Neural progenitor cell (in vitro differentiated cells): ENCODE data around the gene SNX5. TPM values are rescaled to one million over a fixed set of nuclear protein-coding genes. Genes with fewer than 3 reads are reported as not detected.
A peak's percentile ranks its signal among the peaks of the same experiment; 100 is the strongest.

Experiments used
- DNase-seq: peaks from one replicate; pipeline ENCODE4 v3.0.0-alpha.2; 2016; ENCODE audit warnings: low spot score
- H2AFZ ChIP-seq: fragments of 200-600 bp; sonication (generic); replicated peaks from 2 replicates; pipeline ENCODE4 v1.6.1; 2016; ENCODE audit warnings: antibody characterized with exemption
- H3F3A ChIP-seq: fragments of 200-600 bp; sonication (generic); 2 replicates; pipeline ENCODE4 v1.6.1; 2016; ENCODE audit warnings: antibody characterized with exemption, low read depth
- H3K27ac ChIP-seq: fragments of 200-600 bp; sonication (generic); 2 replicates; pipeline ENCODE4 v1.5.1; 2016; ENCODE audit warnings: mild to moderate bottlenecking
- H3K27me3 ChIP-seq: fragments of 200-600 bp; sonication (generic); 2 replicates; pipeline ENCODE4 v1.6.1; 2016; ENCODE audit warnings: mild to moderate bottlenecking, moderate library complexity
- H3K36me3 ChIP-seq: fragments of 200-600 bp; sonication (generic); 2 replicates; pipeline ENCODE4 v1.5.1; 2016
- H3K4me1 ChIP-seq: fragments of 200-600 bp; sonication (generic); 2 replicates; pipeline ENCODE4 v1.6.1; 2016; ENCODE audit warnings: mixed run types
- H3K4me2 ChIP-seq: fragments of 200-600 bp; sonication (generic); 2 replicates; pipeline ENCODE4 v1.6.1; 2016
- H3K4me3 ChIP-seq: fragments of 200-600 bp; sonication (generic); 2 replicates; pipeline ENCODE4 v1.5.1; 2016
- H3K79me2 ChIP-seq: fragments of 200-600 bp; sonication (generic); 2 replicates; pipeline ENCODE4 v1.6.1; 2016; ENCODE audit warnings: low read depth
- H3K9ac ChIP-seq: fragments of 200-600 bp; sonication (generic); 2 replicates; pipeline ENCODE4 v1.6.1; 2016
- H3K9me3 ChIP-seq: fragments of 200-600 bp; sonication (generic); 2 replicates; pipeline ENCODE4 v1.5.1; 2016; ENCODE audit warnings: low read depth
- H4K20me1 ChIP-seq: fragments of 200-600 bp; sonication (generic); 2 replicates; pipeline ENCODE4 v1.6.1; 2016; ENCODE audit warnings: low read depth
- H3K27ac Mint-ChIP-seq: 3 replicates; pipeline ENCODE4 v1.8.0; 2021; ENCODE audit warnings: mixed read lengths
- H3K27me3 Mint-ChIP-seq: 2 replicates; pipeline ENCODE4 v1.8.0; 2022; ENCODE audit warnings: low read depth, mild to moderate bottlenecking, inconsistent platforms, moderate library complexity, mixed read lengths; ENCODE audit not compliant: insufficient read depth
- H3K36me3 Mint-ChIP-seq: 3 replicates; pipeline ENCODE4 v1.8.0; 2021; ENCODE audit warnings: mixed read lengths
- H3K4me1 Mint-ChIP-seq: 3 replicates; pipeline ENCODE4 v1.8.0; 2021; ENCODE audit warnings: mixed read lengths
- H3K4me3 Mint-ChIP-seq: 3 replicates; pipeline ENCODE4 v1.8.0; 2021; ENCODE audit warnings: mild to moderate bottlenecking, moderate library complexity, mixed read lengths
- H3K9me3 Mint-ChIP-seq: 3 replicates; pipeline ENCODE4 v1.8.0; 2020; ENCODE audit warnings: mixed read lengths
- EZH2 ChIP-seq: fragments of 200-600 bp; sonication (generic); IDR thresholded peaks from 2 replicates; pipeline ENCODE4 v1.6.1; 2017; ENCODE audit warnings: antibody characterized with exemption, mild to moderate bottlenecking, moderate library complexity
- EZH2phosphoT487 ChIP-seq: fragments of 200-600 bp; sonication (generic); IDR thresholded peaks from 2 replicates; pipeline ENCODE4 v1.6.1; 2017; ENCODE audit warnings: antibody characterized with exemption
- total RNA-seq: library from RNA; depleted of rRNA; stranded (reverse); fragments of >200 nt; gene quantifications from 2 replicates; pipeline ENCODE4 v1.2.3, GENCODE V29; 2015; ENCODE audit warnings: low replicate concordance
- TF ChIP-seq, protein P1 (sequence below): fragments of 200-600 bp; sonication (generic); IDR thresholded peaks from 2 replicates; pipeline ENCODE4 v1.5.1; 2017; ENCODE audit warnings: antibody characterized with exemption, mild to moderate bottlenecking

Gene SNX5
- total RNA-seq, 1 donor from 2014 or later: 226 TPM

DNA sequence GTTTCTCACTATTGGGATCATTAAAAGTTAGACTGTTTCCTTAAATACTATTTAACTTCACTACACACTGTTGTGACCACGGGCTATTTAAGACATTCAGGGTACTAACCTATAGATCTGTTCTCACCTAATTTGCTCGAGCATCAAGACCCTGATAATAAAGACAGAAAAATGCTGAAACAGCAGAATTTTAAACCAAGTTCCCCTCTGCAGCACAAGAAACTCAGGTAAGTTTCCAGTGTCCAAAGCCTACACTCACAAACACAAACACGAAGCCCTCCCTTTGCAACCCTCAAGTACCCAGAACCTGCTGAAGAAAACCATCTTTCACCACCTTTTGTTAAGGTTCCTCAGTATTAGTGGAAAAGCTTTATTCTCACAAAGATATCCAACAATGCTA is 4.0 kb downstream of the SNX5 start:
- Mint-ChIP-seq H3K4me3 (peak overlapping the region; percentile 8), H3K4me1 (peaks cover 57% of the 10 kb centered on the region), H3K9me3 (no peaks in the 10 kb centered on the region), H3K36me3 (peaks cover 19% of the 10 kb centered on the region), H3K27me3 (no peaks in the 10 kb centered on the region), H3K27ac (no peak overlapping the region)
- peak overlapping the region; percentile 88 for H3K4me3 ChIP-seq
- no peak overlapping the region for H3K27ac ChIP-seq
- H3K9ac ChIP-seq: no peak overlapping the region
- H3K9me3 ChIP-seq: no peaks in the 10 kb centered on the region
- H4K20me1 ChIP-seq: peaks cover 84% of the 10 kb centered on the region
- H3K36me3 ChIP-seq: peaks cover 3% of the 10 kb centered on the region
- H3F3A ChIP-seq: peaks cover 45% of the 10 kb centered on the region
- no peak overlapping the region for H2AFZ ChIP-seq
- TF ChIP-seq EZH2: no peak
- TF ChIP-seq, protein P1, sequence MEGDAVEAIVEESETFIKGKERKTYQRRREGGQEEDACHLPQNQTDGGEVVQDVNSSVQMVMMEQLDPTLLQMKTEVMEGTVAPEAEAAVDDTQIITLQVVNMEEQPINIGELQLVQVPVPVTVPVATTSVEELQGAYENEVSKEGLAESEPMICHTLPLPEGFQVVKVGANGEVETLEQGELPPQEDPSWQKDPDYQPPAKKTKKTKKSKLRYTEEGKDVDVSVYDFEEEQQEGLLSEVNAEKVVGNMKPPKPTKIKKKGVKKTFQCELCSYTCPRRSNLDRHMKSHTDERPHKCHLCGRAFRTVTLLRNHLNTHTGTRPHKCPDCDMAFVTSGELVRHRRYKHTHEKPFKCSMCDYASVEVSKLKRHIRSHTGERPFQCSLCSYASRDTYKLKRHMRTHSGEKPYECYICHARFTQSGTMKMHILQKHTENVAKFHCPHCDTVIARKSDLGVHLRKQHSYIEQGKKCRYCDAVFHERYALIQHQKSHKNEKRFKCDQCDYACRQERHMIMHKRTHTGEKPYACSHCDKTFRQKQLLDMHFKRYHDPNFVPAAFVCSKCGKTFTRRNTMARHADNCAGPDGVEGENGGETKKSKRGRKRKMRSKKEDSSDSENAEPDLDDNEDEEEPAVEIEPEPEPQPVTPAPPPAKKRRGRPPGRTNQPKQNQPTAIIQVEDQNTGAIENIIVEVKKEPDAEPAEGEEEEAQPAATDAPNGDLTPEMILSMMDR: no peak
- TF ChIP-seq EZH2phosphoT487: no peak
- no peaks in the 10 kb centered on the region for H3K27me3 ChIP-seq
- no peak for DNase-seq
- H3K4me1 ChIP-seq: peaks cover 49% of the 10 kb centered on the region
- H3K79me2 ChIP-seq: peaks cover 97% of the 10 kb centered on the region
- H3K4me2 ChIP-seq: peak overlapping the region; percentile 95

- H3K27ac ChIP-seq: no peak overlapping the region
- H3K36me3 ChIP-seq: peaks cover 3% of the 10 kb centered on the region
- H3K4me1 Mint-ChIP-seq: peaks cover 62% of the 10 kb centered on the region
- H3K4me1 ChIP-seq: peaks cover 49% of the 10 kb centered on the region
- DNase-seq: no peak
- no peaks in the 10 kb centered on the region for H3K27me3 ChIP-seq
- H3K4me2 ChIP-seq: peak overlapping the region; percentile 95
- H3K4me3 Mint-ChIP-seq: no peak overlapping the region
- H2AFZ ChIP-seq: no peak overlapping the region
- peaks cover 97% of the 10 kb centered on the region for H3K79me2 ChIP-seq
- H3K27ac Mint-ChIP-seq: no peak overlapping the region
- TF ChIP-seq, protein P1: no peak
- TF ChIP-seq EZH2phosphoT487 (no peak), EZH2 (no peak)
- H3F3A ChIP-seq: peaks cover 40% of the 10 kb centered on the region
- no peaks in the 10 kb centered on the region for H3K9me3 ChIP-seq
- H3K36me3 Mint-ChIP-seq: peaks cover 24% of the 10 kb centered on the region
- H3K9me3 Mint-ChIP-seq: no peaks in the 10 kb centered on the region
- H4K20me1 ChIP-seq: peaks cover 89% of the 10 kb centered on the region
- H3K9ac ChIP-seq: no peak overlapping the region
- no peaks in the 10 kb centered on the region for H3K27me3 Mint-ChIP-seq
- H3K4me3 ChIP-seq: peak overlapping the region; percentile 1
Observed at GRCh38 chr20:17964073-17964472, 4.5 kb downstream of the SNX5 start.

- Mint-ChIP-seq H3K36me3 (peaks cover 24% of the 10 kb centered on the region), H3K4me3 (no peak overlapping the region), H3K27me3 (no peaks in the 10 kb centered on the region), H3K9me3 (no peaks in the 10 kb centered on the region), H3K4me1 (peaks cover 66% of the 10 kb centered on the region), H3K27ac (no peak overlapping the region)
- peaks cover 49% of the 10 kb centered on the region for H3K4me1 ChIP-seq
- H3K4me3 ChIP-seq: no peak overlapping the region
- H3K9ac ChIP-seq: no peak overlapping the region
- H3K36me3 ChIP-seq: peaks cover 3% of the 10 kb centered on the region
- H3K27me3 ChIP-seq: no peaks in the 10 kb centered on the region
- H2AFZ ChIP-seq: no peak overlapping the region
- peaks cover 34% of the 10 kb centered on the region for H3F3A ChIP-seq
- peak overlapping the region; percentile 95 for H3K4me2 ChIP-seq
- peaks cover 100% of the 10 kb centered on the region for H3K79me2 ChIP-seq
- no peak for DNase-seq
- TF ChIP-seq EZH2phosphoT487: no peak
- TF ChIP-seq EZH2: no peak
- TF ChIP-seq, protein P1: no peak
- no peaks in the 10 kb centered on the region for H3K9me3 ChIP-seq
- peak overlapping the region; percentile 43 for H3K27ac ChIP-seq
- H4K20me1 ChIP-seq: peaks cover 97% of the 10 kb centered on the region
Observed at GRCh38 chr20:17963114-17963897, 5.3 kb downstream of the SNX5 start.
